GM18517 (cell line): ENCODE results near the gene NHERF1.

Experiments used
- ATAC-seq: cut with Tn5 transposase; IDR thresholded peaks from one replicate; pipeline ENCODE4 v1.9.1; 2021; ENCODE audit warnings: mild to moderate bottlenecking, moderate library complexity; ENCODE audit not compliant: unreplicated experiment

NHERF1 gene

GRCh38 chr17:74748279-74748528 lies 224 bp upstream of the NHERF1 start:
- peak; percentile 74 for ATAC-seq

- no peak for ATAC-seq
Observed at GRCh38 chr17:74749279-74750038, 1.0 kb downstream of the NHERF1 start.

- no peak for ATAC-seq
Observed at GRCh38 chr17:74750039-74750326, 1.6 kb downstream of the NHERF1 start.

- no peak for ATAC-seq
Observed at GRCh38 chr17:74750327-74751069, 2.1 kb downstream of the NHERF1 start.

GRCh38 chr17:74752415-74752814 lies 4.0 kb downstream of the NHERF1 start:
- no peak for ATAC-seq

GRCh38 chr17:74752822-74753401 lies 4.5 kb downstream of the NHERF1 start:
- no peak for ATAC-seq

GRCh38 chr17:74754832-74755231 lies 6.4 kb downstream of the NHERF1 start:
- no peak for ATAC-seq

- no peak for ATAC-seq
Observed at GRCh38 chr17:74755533-74755932, 7.1 kb downstream of the NHERF1 start.

GRCh38 chr17:74756891-74757290 lies 8.5 kb downstream of the NHERF1 start:
- no peak for ATAC-seq

- no peak for ATAC-seq
Observed at GRCh38 chr17:74757502-74757901, 9.1 kb downstream of the NHERF1 start.

GRCh38 chr17:74757931-74758847 lies 9.8 kb downstream of the NHERF1 start:
- ATAC-seq: no peak

- ATAC-seq: no peak
Observed at GRCh38 chr17:74758848-74759168, 10.4 kb downstream of the NHERF1 start.

- peak; percentile 68 for ATAC-seq
Observed at GRCh38 chr17:74759243-74759801, 10.9 kb downstream of the NHERF1 start.

GRCh38 chr17:74759941-74760340 lies 11.5 kb downstream of the NHERF1 start:
- no peak for ATAC-seq

GRCh38 chr17:74760404-74761105 lies 12.1 kb downstream of the NHERF1 start:
- no peak for ATAC-seq

- ATAC-seq: no peak
Observed at GRCh38 chr17:74761419-74761818, 13.0 kb downstream of the NHERF1 start.

- no peak for ATAC-seq
Observed at GRCh38 chr17:74761931-74762330, 13.5 kb downstream of the NHERF1 start.

- ATAC-seq: no peak
Observed at GRCh38 chr17:74763565-74764387, 15.3 kb downstream of the NHERF1 start.

- ATAC-seq: no peak
Observed at GRCh38 chr17:74764751-74765286, 16.4 kb downstream of the NHERF1 start.

- ATAC-seq: no peak
Observed at GRCh38 chr17:74766413-74766812, 18.0 kb downstream of the NHERF1 start.
